Measurements from ENCODE around the gene BEGAIN. TPM values are rescaled to one million over a fixed set of nuclear protein-coding genes. Genes with fewer than 3 reads are reported as not detected.

BEGAIN gene
- total and polyA plus RNA-seq, 4 donors = 0.27 to 1.6 (median 1.3) TPM

DNA sequence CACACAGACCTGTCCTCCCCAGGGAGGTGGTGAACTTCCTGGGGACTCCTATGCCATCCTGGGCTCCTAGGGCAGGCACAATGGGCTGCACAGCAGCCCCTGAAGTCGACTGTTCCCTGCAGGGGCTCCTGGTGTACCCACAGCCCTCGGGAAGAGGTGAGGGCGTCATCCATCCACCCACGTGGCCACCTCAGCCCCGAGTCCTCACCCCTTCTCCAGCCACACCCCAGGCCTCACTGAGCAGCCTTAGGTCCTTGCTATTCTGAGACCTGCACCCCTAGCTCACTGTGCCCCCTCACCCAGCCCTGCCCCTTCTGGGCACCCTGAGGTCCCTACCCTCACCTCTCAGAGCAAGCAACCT, 38.9 kb downstream of the BEGAIN start:
- H3K9me3 ChIP-seq (ENCODE audit: control insufficient read depth in 4 of 4, insufficient read depth in 3 of 4, low read length in 3 of 4) = no peaks in the 10 kb centered on the region
- DNase-seq (no peak), ATAC-seq (ENCODE audit: insufficient read depth, low FRiP score) (no peak)
- H3K4me1 ChIP-seq (ENCODE audit: control insufficient read depth in 5 of 5, insufficient read depth in 5 of 5, low read length in 5 of 5) = peaks cover 0 to 11% (median 0%) of the 10 kb centered on the region in 5 donors
- no peak overlapping the region for H3K4me3 ChIP-seq
- 63 to 67% methylated on average over 5 of the region's 5 CpGs for WGBS, 2 donors
- H3K36me3 ChIP-seq (ENCODE audit: control insufficient read depth in 4 of 4, insufficient read depth in 4 of 4, low read length in 4 of 4) = no peaks in the 10 kb centered on the region
- H3K27me3 ChIP-seq (ENCODE audit: control insufficient read depth in 3 of 3, insufficient read depth in 3 of 3, low read length in 2 of 3) = no peaks in the 10 kb centered on the region
- H3K9ac ChIP-seq (ENCODE audit: insufficient read depth in 1 of 2, low read length in 2 of 2) = no peak overlapping the region
- no peak for TF ChIP-seq CTCF (IDR thresholded peaks at IDR 0.05; ENCODE audit: control extremely low read depth, extremely low read depth)
- no peak overlapping the region for H3K27ac ChIP-seq (ENCODE audit: low read depth in 1 of 2, low read length in 1 of 2)

DNA sequence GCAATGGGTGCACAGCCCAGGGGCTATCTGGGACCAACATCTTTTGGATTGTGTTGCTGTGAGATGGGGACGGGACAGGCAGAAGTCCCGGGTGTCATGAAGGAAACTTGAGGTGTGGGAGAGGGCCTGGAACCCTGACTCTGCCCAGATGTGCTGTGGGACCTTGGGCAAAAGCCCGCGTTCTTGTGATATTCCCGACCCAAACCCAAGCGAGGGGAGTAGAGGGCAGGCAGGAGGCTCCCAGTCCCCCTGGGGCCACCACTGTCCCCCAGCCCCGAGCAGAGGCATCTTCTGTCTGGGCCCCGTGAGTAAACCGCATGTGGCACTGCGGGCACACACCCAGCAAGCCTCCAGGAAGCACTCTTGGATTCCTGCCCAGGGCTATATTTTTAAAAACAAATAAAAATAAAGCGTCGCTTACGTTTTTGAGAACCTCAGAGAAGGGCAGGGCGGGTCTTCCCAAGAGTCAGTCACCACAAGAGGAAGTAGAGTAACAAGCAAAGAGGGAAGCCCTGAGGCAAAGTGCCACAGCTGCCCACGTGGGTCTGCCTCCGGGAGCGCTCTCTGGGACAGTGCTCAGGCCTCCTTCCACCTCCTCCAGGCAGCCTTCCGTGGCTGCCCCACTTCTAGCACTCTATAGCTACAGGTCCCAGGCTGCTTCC, 39.5 kb downstream of the BEGAIN start:
- ATAC-seq (ENCODE audit: insufficient read depth, low FRiP score) = no peak
- H3K4me3 ChIP-seq = no peak overlapping the region

GRCh38 chr14:100546051-100546443, 41.2 kb downstream of the BEGAIN start:
- DNase-seq = peak in 1 of 3 donors; percentile 11

More for the DNA sequence above, 39.5 kb downstream of the BEGAIN start:
- Histone ChIP-seq H3K36me3 (ENCODE audit: control insufficient read depth in 4 of 4, insufficient read depth in 4 of 4, low read length in 4 of 4) (no peaks in the 10 kb centered on the region), H3K27me3 (ENCODE audit: control insufficient read depth in 3 of 3, insufficient read depth in 3 of 3, low read length in 2 of 3) (no peaks in the 10 kb centered on the region), H3K9ac (ENCODE audit: insufficient read depth in 1 of 2, low read length in 2 of 2) (no peak overlapping the region), H3K9me3 (ENCODE audit: control insufficient read depth in 4 of 4, insufficient read depth in 3 of 4, low read length in 3 of 4) (no peaks in the 10 kb centered on the region), H3K4me1 (ENCODE audit: control insufficient read depth in 5 of 5, insufficient read depth in 5 of 5, low read length in 5 of 5) (peaks cover 0 to 11% (median 0%) of the 10 kb centered on the region in 5 donors), H3K27ac (ENCODE audit: low read depth in 1 of 2, low read length in 1 of 2) (peak overlapping the region in 1 of 2 donors; percentile 12)
- no peak for TF ChIP-seq CTCF (IDR thresholded peaks at IDR 0.05; ENCODE audit: control extremely low read depth, extremely low read depth)
- WGBS, 2 donors = 14 to 24% methylated on average over 15 to 18 of the region's 18 CpGs
- DNase-seq = peak; percentile 39 to 48 (median 44)

More at GRCh38 chr14:100546051-100546443, 41.2 kb downstream of the BEGAIN start:
- H3K27ac ChIP-seq (ENCODE audit: low read depth in 1 of 2, low read length in 1 of 2) = no peak overlapping the region
- H3K36me3 ChIP-seq (ENCODE audit: control insufficient read depth in 4 of 4, insufficient read depth in 4 of 4, low read length in 4 of 4) = no peaks in the 10 kb centered on the region
- no peaks in the 10 kb centered on the region for H3K27me3 ChIP-seq (ENCODE audit: control insufficient read depth in 3 of 3, insufficient read depth in 3 of 3, low read length in 2 of 3)
- H3K9me3 ChIP-seq (ENCODE audit: control insufficient read depth in 4 of 4, insufficient read depth in 3 of 4, low read length in 3 of 4) = no peaks in the 10 kb centered on the region
- H3K4me1 ChIP-seq (ENCODE audit: control insufficient read depth in 5 of 5, insufficient read depth in 5 of 5, low read length in 5 of 5) = peaks cover 0 to 11% (median 0%) of the 10 kb centered on the region in 5 donors
- TF ChIP-seq CTCF (IDR thresholded peaks at IDR 0.05; ENCODE audit: control extremely low read depth, extremely low read depth) = no peak
- WGBS, 2 donors = 13 to 35% methylated on average over 11 to 28 of the region's 28 CpGs
- no peak for ATAC-seq (ENCODE audit: insufficient read depth, low FRiP score)
- peak overlapping the region in 1 of 2 donors; percentile 40 for H3K9ac ChIP-seq (ENCODE audit: insufficient read depth in 1 of 2, low read length in 2 of 2)
- no peak overlapping the region for H3K4me3 ChIP-seq

Data from lung (tissue), 12 donors.